CD14-positive monocyte (primary cell): ENCODE data around the gene PDZD8. TPM values are rescaled to one million over a fixed set of nuclear protein-coding genes. Genes with fewer than 3 reads are reported as not detected.

Source experiments
- DNase-seq, 3 donors: peaks; one replicate each; pipeline ENCODE4 v3.0.0-alpha.2; 2011 to 2022
- H2AFZ ChIP-seq: 2 replicates; pipeline ENCODE4 v1.6.0; 2012; ENCODE audit warnings: mild to moderate bottlenecking, low read depth, low read length, inconsistent platforms; ENCODE audit not compliant: insufficient read depth, poor library complexity, severe bottlenecking
- H3K27ac ChIP-seq, 2 donors: 1 replicate in 1 of 2; 2 replicates in 1 of 2; pipeline ENCODE4 v1.5.1; 2012 to 2013; ENCODE audit warnings: low read length in 2 of 2, control low read depth in 1 of 2, inconsistent platforms in 1 of 2, low read depth in 1 of 2, mild to moderate bottlenecking in 1 of 2
- H3K27me3 ChIP-seq, 2 donors: one replicate each; pipeline versions ENCODE4 v1.6.0 to v1.6.1; 2011 to 2013; ENCODE audit warnings: low read length in 2 of 2; ENCODE audit not compliant: control insufficient read depth in 2 of 2, insufficient read depth in 2 of 2
- H3K36me3 ChIP-seq, 2 donors: replicated peaks in 1 of 2; 1 replicate in 1 of 2; 2 replicates in 1 of 2; pipeline versions ENCODE4 v1.5.1 to v1.6.1; 2012 to 2013; ENCODE audit warnings: low read length in 2 of 2, control low read depth in 1 of 2, inconsistent platforms in 1 of 2, mild to moderate bottlenecking in 1 of 2; ENCODE audit not compliant: insufficient read depth in 2 of 2, control insufficient read depth in 1 of 2
- H3K4me1 ChIP-seq, 2 donors: 1 replicate in 1 of 2; 2 replicates in 1 of 2; pipeline versions ENCODE4 v1.5.1 to v1.6.1; 2012 to 2013; ENCODE audit warnings: low read length in 2 of 2, control low read depth in 1 of 2, inconsistent platforms in 1 of 2, mild to moderate bottlenecking in 1 of 2, moderate library complexity in 1 of 2; ENCODE audit not compliant: insufficient read depth in 2 of 2, control insufficient read depth in 1 of 2
- H3K4me2 ChIP-seq: replicated peaks from 2 replicates; pipeline ENCODE3; 2012; ENCODE audit warnings: low read length, moderate library complexity, mild to moderate bottlenecking; ENCODE audit not compliant: poor library complexity, severe bottlenecking; ENCODE audit errors: extremely low read depth
- H3K4me3 ChIP-seq, 3 experiments: fragments of 200-600 bp in 1 of 3; sonication (generic) in 1 of 3; replicated peaks in 1 of 3; 1 replicate in 2 of 3; 2 replicates in 1 of 3; pipeline ENCODE4 v1.5.1; 2011 to 2013; ENCODE audit warnings: low read length in 3 of 3, mild to moderate bottlenecking in 3 of 3, control low read depth in 2 of 3, low read depth in 2 of 3, inconsistent platforms in 1 of 3, moderate library complexity in 1 of 3
- H3K79me2 ChIP-seq: 2 replicates; pipeline ENCODE4 v1.6.0; 2012; ENCODE audit warnings: mild to moderate bottlenecking, control low read depth, inconsistent platforms, low read length, moderate library complexity; ENCODE audit not compliant: insufficient read depth
- H3K9ac ChIP-seq: 2 replicates; pipeline ENCODE4 v1.6.0; 2017; ENCODE audit warnings: low read length, mild to moderate bottlenecking; ENCODE audit not compliant: insufficient read depth, poor library complexity, severe bottlenecking
- H3K9me3 ChIP-seq, 2 donors: replicated peaks in 1 of 2; 1 replicate in 1 of 2; 2 replicates in 1 of 2; pipeline versions ENCODE4 v1.5.1 to v1.6.1; 2012 to 2013; ENCODE audit warnings: low read length in 2 of 2, control low read depth in 1 of 2; ENCODE audit not compliant: control insufficient read depth in 1 of 2, insufficient read depth in 1 of 2
- H4K20me1 ChIP-seq: 2 replicates; pipeline ENCODE4 v1.6.0; 2012; ENCODE audit warnings: mild to moderate bottlenecking, low read length, control low read depth, moderate library complexity; ENCODE audit not compliant: insufficient read depth
- H3K27ac Mint-ChIP-seq, 7 donors: one replicate each; pipeline ENCODE4 v1.8.0; 2020; ENCODE audit warnings: mild to moderate bottlenecking in 7 of 7, mixed read lengths in 7 of 7, moderate library complexity in 6 of 7, inconsistent platforms in 2 of 7
- H3K27me3 Mint-ChIP-seq, 3 donors: one replicate each; pipeline ENCODE4 v1.8.0; 2021 to 2022; ENCODE audit warnings: low read depth in 3 of 3, mild to moderate bottlenecking in 3 of 3, mixed read lengths in 3 of 3, moderate library complexity in 3 of 3, inconsistent platforms in 1 of 3
- H3K36me3 Mint-ChIP-seq, 2 donors: one replicate each; pipeline ENCODE4 v1.8.0; 2020; ENCODE audit warnings: mixed read lengths in 2 of 2, inconsistent platforms in 1 of 2, mild to moderate bottlenecking in 1 of 2
- H3K4me1 Mint-ChIP-seq: one replicate; pipeline ENCODE4 v1.8.0; 2020; ENCODE audit warnings: mild to moderate bottlenecking, mixed read lengths
- H3K4me3 Mint-ChIP-seq, 2 donors: one replicate each; pipeline ENCODE4 v1.8.0; 2020; ENCODE audit warnings: mild to moderate bottlenecking in 2 of 2, mixed read lengths in 2 of 2, moderate library complexity in 1 of 2
- H3K9me3 Mint-ChIP-seq, 7 donors: one replicate each; pipeline ENCODE4 v1.8.0; 2020 to 2022; ENCODE audit warnings: mixed read lengths in 7 of 7, mild to moderate bottlenecking in 6 of 7, moderate library complexity in 6 of 7, inconsistent platforms in 2 of 7
- WGBS: methylation state at CpG from one replicate; pipeline ENCODE4 v1.1.5; 2013; ENCODE audit warnings: missing lambda C conversion rate; ENCODE audit not compliant: insufficient coverage; 5-methylcytosine and 5-hydroxymethylcytosine counted together
- intact Hi-C, 2 donors: fragments of 100-400 bp; cut with micrococcal nuclease; formaldehyde crosslinking; loops; one replicate each; pipeline versions ENCODE4 v1.15.0 to v1.15.1; 2023
- polyA plus RNA-seq, 3 donors: library from polyadenylated mRNA; depleted of rRNA in 1 of 3; unstranded in 2 of 3; stranded (reverse) in 1 of 3; fragments of 300-500 nt in 2 of 3; fragments of >200 nt in 1 of 3; fragmentation: Illumina TruSeq in 2 of 3; gene quantifications; 1 replicate in 2 of 3; 2 replicates in 1 of 3; pipeline ENCODE4 v1.2.3, GENCODE V29; 2012 to 2021
- TF ChIP-seq, protein P1 (sequence below): fragments of 200-600 bp; IDR thresholded peaks from one replicate; pipeline ENCODE4 v1.8.0; 2022; ENCODE audit warnings: antibody characterized with exemption, mild to moderate bottlenecking

Gene PDZD8
- polyA plus RNA-seq, 3 donors = 4.6 to 104 (median 9.0) TPM

GRCh38 chr10:117418121-117418520, 42.9 kb upstream of the PDZD8 start:
- H3K79me2 ChIP-seq = no peaks in the 10 kb centered on the region
- H3K36me3 ChIP-seq = no peaks in the 10 kb centered on the region
- no peaks in the 10 kb centered on the region for H3K9me3 ChIP-seq
- TF ChIP-seq, protein P1, sequence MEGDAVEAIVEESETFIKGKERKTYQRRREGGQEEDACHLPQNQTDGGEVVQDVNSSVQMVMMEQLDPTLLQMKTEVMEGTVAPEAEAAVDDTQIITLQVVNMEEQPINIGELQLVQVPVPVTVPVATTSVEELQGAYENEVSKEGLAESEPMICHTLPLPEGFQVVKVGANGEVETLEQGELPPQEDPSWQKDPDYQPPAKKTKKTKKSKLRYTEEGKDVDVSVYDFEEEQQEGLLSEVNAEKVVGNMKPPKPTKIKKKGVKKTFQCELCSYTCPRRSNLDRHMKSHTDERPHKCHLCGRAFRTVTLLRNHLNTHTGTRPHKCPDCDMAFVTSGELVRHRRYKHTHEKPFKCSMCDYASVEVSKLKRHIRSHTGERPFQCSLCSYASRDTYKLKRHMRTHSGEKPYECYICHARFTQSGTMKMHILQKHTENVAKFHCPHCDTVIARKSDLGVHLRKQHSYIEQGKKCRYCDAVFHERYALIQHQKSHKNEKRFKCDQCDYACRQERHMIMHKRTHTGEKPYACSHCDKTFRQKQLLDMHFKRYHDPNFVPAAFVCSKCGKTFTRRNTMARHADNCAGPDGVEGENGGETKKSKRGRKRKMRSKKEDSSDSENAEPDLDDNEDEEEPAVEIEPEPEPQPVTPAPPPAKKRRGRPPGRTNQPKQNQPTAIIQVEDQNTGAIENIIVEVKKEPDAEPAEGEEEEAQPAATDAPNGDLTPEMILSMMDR = no peak
- H3K9ac ChIP-seq = no peak overlapping the region
- Mint-ChIP-seq H3K27me3 (peaks cover 0 to 4% (median 3%) of the 10 kb centered on the region in 3 donors), H3K36me3 (no peaks in the 10 kb centered on the region), H3K9me3 (peaks cover 0 to 2% (median 0%) of the 10 kb centered on the region in 7 donors), H3K27ac (peak overlapping the region in 1 of 7 donors; percentile 28), H3K4me1 (peaks cover 37% of the 10 kb centered on the region), H3K4me3 (no peak overlapping the region)
- no CpG with 5 or more reads among the region's 4 CpGs for WGBS
- no peaks in the 10 kb centered on the region for H4K20me1 ChIP-seq
- no peak overlapping the region for H3K4me2 ChIP-seq
- peaks cover 5 to 6% of the 10 kb centered on the region in 2 donors for H3K4me1 ChIP-seq
- intact Hi-C loops = no loop called here
- no peak overlapping the region for H3K4me3 ChIP-seq
- no peaks in the 10 kb centered on the region for H3K27me3 ChIP-seq
- no peak for DNase-seq
- no peak overlapping the region for H2AFZ ChIP-seq
- H3K27ac ChIP-seq = no peak overlapping the region

GRCh38 chr10:117417196-117417595, 42.0 kb upstream of the PDZD8 start:
- Mint-ChIP-seq H3K36me3 (no peaks in the 10 kb centered on the region), H3K27me3 (peaks cover 0 to 4% (median 0%) of the 10 kb centered on the region in 3 donors), H3K9me3 (peaks cover 0 to 2% (median 0%) of the 10 kb centered on the region in 7 donors), H3K4me1 (peaks cover 36% of the 10 kb centered on the region), H3K4me3 (no peak overlapping the region), H3K27ac (no peak overlapping the region)
- Histone ChIP-seq H3K4me1 (peaks cover 5 to 6% of the 10 kb centered on the region in 2 donors), H3K27ac (no peak overlapping the region), H4K20me1 (no peaks in the 10 kb centered on the region), H2AFZ (no peak overlapping the region), H3K36me3 (no peaks in the 10 kb centered on the region), H3K4me3 (no peak overlapping the region), H3K4me2 (no peak overlapping the region), H3K79me2 (no peaks in the 10 kb centered on the region), H3K9ac (no peak overlapping the region), H3K9me3 (no peaks in the 10 kb centered on the region), H3K27me3 (no peaks in the 10 kb centered on the region)
- no peak for DNase-seq
- TF ChIP-seq, protein P1 = no peak
- WGBS = 29% methylated on average over 2 of the region's 3 CpGs
- intact Hi-C loops = no loop called here
